ENCODE measurements around the gene AQP2.

AQP2 gene

DNA sequence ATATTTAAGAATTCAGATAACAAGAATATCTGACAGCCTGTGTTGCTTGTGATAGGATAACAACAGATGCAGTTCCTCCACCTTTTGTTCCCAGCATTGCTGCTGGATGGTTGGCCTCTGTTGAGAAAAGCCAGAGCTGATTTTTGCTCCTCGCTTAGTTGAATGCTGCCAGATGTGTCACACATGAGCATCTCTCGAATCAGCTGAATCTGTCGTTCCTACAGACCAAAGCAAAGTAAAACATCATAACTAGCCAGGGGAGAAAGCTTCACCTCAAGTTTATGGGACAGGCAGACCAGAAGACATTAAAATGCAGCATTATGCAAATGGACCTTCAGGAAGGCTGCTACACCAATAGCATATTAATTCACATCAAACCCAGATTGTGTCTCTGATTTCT lies 54.6 kb downstream of the AQP2 start:
- DNase-seq: no peak

DNA sequence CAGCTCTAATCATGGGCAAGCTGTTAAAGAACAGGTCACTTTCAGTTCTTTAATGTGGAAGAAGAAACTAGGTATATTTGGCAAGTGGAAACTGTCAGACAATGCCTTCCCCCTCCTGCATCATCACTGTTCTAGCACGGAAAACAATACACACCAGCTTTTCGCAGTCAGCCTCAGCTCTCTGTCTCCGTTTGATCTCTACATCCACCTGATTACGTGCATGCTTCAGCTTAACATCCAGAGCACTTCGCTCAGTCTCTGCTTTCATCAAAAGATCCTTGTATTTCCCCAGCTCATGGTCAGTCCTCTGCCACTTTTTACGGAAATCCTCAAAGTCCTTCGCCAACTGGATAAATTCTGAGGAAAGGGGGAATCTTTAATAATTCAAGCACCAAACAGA lies 55.7 kb downstream of the AQP2 start:
- DNase-seq: no peak

DNA sequence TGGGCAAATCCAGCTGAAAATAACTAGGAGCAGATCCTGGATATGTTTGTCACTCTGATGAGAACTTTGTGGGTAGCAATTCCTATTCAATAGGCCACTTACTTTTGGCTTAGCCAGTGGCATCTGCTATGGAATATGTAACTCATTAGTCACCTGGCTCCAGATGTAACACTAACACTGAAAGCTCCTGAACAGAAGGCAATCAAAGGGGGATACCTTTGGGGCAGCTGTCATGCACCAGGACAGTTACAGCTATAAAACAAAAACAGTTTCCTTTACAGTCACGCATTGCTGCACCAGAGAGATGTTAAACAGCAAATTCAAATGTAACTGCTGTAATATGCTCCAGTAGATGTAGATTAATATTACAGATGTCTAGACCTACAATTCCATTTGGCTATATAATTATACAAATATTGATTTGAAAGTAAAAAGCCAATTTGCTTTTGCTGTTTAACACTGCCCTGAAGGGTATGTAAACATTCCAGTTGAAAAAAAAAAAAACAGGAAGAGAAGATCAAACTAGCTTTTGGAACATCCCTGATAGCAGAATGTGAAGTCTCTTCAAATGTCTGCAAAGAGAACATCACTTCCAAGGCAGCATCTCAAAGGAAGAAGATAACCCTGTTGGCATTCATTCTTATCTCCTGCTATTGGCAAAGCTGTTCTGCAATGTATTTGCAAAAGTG lies 56.4 kb downstream of the AQP2 start:
- DNase-seq: no peak

Data from activated T-cell treated with anti-CD3 and anti-CD28 coated beads, Interleukin-2, amount 50 U/mL, for 1 hour (primary cell).